VCaP (cell line): ENCODE data around the gene FAM131C.

ENCODE experiments used
- H3K27ac ChIP-seq: fragments of 450-650 bp; 2 replicates; pipeline ENCODE4 v1.5.1; 2017
- TF ChIP-seq, protein P1 (sequence below): fragments of 450-650 bp; conservative IDR thresholded peaks from 2 replicates; pipeline ENCODE4 v1.5.1; 2017; ENCODE audit warnings: mild to moderate bottlenecking, moderate library complexity

The FAM131C gene

DNA sequence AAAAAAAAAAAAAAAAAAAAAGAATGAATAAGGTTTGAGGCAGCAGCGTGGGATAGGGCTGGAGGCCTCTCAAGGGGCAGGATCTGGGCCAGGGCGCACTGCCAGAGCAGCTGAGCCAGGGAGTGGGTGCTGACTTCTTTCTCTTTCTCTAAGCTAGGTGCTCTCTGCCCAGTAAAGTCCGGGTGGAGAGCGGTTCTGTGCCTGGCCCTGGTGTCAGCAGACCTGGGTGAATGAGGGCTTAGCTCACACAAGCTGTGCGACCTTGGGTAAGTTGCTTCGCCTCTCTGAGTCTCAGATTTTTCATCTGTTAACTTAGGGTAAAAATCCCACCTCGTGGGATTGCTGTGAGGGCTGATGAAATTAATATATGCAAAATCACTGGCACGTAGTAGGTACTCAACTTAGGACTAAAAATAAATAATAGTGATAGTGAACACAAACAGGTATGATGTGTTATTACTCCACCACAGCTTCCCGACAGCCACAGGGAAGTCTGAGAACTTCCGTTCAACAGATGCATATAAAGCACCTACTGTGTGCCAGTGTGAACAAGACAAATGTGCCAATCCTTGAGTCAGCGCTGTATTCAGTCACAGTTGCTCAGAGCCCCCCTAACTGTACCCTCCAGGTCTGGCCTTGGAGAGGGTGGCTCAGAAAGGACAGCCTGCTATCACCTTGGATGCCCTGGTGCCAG lies 2.0 kb upstream of the FAM131C start:
- TF ChIP-seq, protein P1, sequence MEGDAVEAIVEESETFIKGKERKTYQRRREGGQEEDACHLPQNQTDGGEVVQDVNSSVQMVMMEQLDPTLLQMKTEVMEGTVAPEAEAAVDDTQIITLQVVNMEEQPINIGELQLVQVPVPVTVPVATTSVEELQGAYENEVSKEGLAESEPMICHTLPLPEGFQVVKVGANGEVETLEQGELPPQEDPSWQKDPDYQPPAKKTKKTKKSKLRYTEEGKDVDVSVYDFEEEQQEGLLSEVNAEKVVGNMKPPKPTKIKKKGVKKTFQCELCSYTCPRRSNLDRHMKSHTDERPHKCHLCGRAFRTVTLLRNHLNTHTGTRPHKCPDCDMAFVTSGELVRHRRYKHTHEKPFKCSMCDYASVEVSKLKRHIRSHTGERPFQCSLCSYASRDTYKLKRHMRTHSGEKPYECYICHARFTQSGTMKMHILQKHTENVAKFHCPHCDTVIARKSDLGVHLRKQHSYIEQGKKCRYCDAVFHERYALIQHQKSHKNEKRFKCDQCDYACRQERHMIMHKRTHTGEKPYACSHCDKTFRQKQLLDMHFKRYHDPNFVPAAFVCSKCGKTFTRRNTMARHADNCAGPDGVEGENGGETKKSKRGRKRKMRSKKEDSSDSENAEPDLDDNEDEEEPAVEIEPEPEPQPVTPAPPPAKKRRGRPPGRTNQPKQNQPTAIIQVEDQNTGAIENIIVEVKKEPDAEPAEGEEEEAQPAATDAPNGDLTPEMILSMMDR = no peak
- no peak overlapping the region for H3K27ac ChIP-seq

DNA sequence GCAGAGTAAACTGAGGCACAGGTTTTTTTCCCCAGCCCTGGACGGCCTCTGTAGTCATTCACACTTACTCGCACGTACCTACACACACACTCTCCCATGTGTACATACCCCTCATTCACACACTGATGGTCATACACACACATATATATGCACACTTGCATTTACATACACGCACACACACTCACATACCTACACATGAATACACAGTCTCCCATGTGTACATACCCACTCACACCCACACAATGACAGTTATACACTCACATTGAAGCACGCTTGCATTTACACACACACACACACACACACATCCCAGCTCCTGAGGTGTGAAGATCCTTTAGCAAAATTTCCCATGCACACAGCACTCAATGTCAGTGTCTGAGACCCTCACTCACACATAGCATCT lies 766 bp upstream of the FAM131C start:
- TF ChIP-seq, protein P1 = no peak
- H3K27ac ChIP-seq = no peak overlapping the region

DNA sequence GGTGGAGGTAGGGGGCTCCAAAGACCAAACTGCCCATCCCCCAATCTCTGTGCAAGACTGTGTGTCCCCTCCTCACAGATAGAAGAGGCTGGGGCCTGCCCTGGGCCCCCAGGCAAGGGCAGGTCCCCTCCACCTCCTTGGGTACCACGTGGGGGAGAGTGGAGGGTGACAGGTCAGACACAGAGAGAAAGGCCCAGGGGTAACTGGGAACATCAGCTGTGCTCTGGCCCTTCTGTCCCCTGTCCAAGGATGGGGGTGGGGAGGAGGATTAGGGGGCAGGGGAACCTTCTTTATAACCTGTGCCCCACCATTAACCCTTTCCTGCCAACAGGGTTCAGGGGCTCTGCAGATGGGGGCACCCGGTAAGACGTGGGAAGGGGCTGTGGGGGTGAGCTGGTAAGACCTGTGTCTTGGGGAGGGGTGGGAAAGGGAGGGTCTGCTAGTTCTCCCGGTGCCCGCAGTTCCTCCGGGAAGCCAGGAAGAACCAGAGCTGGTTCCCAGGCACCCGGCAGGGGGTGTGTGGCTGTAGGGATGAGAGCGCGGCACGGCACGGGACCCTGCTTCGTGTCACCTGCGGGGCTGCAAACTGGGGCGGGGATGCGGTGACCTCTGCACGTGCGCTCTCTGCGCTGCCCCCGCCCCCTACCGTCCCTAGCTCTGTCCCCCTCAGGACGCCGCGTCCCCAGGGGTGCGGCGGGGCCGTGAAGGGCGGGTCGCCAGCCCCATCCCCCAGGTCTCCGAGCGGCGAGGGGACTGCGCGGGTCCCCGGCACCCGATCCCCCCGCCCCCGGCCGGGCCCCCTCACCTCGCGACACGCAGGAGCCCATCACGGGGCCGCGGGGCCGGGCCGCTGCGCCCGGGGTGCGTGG lies 601 bp downstream of the FAM131C start:
- H3K27ac ChIP-seq = peak overlapping the region; percentile 41; the same call in 1 of the 2 replicates
- TF ChIP-seq, protein P1 = no peak

DNA sequence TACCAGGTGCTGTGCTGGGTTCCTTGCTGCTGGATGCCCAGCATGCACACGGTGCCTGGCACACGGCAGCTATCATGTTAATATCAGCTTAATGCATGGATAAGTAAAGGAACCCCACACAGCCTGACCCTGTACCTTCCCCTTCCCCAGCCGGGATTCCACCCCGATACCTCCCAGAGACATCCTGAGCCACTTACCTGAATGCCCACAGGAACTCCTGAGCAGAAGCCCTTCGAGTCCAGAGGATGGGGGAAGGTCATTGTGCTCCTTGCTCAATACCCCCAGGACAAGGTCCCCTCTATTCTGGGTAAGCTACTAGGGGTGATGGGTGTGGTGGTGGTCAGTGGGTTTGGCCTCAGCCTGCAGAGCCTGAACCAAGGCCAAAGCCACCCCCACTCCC lies 1.4 kb downstream of the FAM131C start:
- no peak overlapping the region for H3K27ac ChIP-seq
- TF ChIP-seq, protein P1 = no peak

DNA sequence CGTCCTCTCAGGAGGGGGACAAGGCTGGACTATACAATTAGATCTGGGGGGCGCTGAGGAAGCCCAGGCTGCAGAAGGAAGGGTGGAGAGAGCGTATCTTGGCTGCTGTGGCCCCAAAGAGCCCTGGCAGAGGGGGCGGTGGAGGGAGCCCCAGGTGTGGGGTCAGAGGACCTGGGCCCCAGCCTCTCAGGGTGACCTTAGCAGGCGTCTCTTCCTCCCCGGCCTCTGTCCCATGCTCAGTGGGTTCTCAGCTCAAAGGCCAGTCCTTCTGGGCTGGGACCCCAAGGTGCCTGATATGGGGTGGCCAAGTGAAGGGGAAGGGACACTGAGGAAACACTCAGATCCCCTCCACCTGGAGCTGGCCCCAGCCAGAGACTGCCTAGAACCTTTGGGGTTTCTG lies 1.8 kb downstream of the FAM131C start:
- TF ChIP-seq, protein P1 = no peak
- H3K27ac ChIP-seq = no peak overlapping the region

DNA sequence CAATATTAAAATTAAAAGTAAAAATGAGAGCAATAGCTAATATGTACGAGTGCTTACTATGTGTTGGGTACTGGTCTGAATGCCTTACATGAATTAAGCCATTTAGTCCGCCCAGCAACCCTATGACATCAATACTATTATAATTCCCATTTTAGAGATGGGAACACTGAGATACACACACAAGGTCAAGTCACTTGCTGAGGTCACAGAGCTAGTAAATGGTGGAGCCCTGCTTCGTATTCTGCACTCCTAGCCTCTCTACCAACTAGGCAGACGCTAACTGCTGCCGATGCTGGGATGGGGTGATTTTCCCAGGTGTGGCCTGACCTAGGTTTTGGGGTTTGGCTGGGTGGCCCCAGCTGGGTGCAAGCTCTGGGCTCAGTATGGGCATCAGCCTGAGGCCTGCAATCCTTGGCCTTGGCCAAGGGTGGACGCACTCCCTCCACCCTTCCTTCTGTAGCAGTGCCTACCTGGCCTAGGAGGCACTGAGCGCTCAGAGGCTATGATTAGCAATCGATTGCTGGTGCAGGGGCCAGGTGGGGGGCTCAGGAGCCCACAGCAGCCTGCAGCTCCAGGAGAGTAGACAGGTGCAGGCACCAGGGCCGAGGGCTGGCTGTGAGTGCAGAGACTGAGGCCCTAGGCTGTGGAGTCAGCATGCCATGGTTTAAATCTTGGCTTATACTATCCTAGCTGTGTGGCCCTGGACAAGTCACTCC lies 2.7 kb downstream of the FAM131C start:
- TF ChIP-seq, protein P1 = no peak

More for the DNA sequence above, 2.7 kb downstream of the FAM131C start:
- no peak overlapping the region for H3K27ac ChIP-seq
